Activated naive CD4-positive, alpha-beta T cell (primary cell): ENCODE data around the gene PMP22.

Source experiments
- DNase-seq, 4 experiments: peaks; one replicate each; lab custom pipeline; 2025; lab: John Stamatoyannopoulos, UW

PMP22 gene

DNA sequence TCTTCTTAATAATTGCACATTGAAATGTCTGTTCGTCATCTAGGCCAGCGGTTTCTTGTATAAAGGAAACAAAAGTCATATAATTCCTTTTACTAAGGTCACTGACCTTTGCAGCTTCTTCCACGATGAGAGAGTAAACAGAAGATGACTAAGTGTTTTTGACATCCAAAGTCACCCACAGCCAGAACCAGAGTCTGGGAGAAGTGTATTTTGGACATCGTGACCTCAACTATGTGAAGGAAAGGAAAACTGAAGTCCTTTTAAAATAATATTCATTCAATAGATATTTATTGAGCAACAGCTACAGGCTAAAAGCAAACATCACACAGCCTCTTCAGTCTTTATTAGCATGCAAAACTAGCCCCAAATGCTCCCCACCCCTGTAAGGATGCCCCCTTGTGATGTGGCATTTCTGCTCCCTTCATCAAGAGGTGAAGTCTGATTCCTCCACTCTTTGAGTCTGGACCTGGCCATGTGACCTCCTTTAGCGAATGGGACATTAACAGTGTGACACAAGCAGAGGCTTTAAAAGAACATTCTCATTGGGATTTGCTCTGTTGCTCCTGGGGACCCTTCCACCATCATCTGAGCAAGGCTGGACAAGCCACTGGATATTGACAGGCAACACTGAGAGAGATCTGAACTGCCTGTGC is 8.1 kb upstream of the PMP22 start:
- DNase-seq, result no peak

DNA sequence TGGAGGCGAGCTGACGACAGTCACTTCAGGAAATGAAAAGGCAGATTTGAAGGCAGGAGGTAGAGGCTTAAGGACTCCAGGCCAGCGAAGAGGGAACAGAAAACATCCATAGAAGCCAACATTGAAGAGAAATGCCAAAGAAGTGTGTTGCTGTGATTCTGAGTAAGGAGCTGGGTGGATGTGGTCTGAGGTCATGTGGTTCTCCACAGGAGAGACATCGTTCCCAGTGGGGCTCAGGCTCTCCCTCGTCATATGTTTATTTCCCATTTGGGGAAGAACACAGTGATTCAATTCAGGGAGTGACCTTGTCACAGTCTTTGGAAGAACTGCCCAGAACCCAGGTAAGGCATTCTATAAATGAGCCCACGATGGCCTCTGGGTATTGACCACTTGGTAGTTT is 6.6 kb upstream of the PMP22 start:
- DNase-seq, result no peak

DNA sequence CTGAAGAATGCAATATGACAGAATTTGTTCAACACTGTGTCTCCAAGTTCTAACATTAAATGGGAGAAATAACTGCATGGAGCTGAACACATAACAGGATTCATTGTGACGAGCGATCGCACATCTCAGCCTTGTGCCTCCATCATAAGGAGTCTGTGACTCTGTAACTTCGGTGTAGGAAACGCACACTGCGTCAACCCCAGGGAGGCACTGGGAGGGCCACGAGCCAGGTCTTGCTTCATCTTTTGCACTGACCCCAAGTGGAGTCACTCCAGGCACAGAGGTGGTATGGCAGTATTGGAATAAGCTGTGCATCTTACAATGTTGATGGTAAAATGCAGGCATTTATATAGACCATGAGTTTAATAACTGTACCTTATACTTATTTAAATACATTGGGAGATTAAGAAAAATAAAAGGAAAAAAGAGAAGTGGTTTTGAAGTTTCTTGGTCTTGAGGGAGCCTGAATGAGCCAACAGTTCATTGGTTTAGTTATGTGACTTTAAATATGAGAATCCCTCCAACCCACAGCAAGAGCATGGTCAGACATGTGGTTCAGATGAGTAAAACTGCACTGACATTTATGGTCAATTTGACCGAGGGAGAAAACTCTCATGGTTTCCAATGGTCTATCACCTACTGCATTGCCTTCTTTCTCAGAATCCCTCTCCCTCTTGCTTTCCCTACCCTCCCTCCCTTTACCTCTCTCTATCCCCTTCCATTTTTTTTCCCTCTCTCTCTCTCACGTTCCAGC is 5.7 kb upstream of the PMP22 start:
- no peak for DNase-seq

DNA sequence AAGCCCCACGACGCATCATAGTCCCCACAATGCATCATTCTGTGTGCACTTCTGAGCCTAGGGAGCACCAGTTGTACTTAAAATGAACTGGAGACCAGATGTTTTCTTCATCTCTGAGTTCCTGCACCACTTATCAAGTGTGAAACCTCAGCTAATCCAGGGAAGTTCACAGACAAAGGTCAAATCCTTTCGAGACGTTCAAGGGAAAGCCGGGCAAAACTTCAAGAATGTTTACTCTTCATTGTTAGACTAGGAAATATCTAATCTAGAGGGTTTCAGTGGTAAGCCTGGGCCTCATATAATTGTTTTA is 4.6 kb upstream of the PMP22 start:
- DNase-seq, result no peak

DNA sequence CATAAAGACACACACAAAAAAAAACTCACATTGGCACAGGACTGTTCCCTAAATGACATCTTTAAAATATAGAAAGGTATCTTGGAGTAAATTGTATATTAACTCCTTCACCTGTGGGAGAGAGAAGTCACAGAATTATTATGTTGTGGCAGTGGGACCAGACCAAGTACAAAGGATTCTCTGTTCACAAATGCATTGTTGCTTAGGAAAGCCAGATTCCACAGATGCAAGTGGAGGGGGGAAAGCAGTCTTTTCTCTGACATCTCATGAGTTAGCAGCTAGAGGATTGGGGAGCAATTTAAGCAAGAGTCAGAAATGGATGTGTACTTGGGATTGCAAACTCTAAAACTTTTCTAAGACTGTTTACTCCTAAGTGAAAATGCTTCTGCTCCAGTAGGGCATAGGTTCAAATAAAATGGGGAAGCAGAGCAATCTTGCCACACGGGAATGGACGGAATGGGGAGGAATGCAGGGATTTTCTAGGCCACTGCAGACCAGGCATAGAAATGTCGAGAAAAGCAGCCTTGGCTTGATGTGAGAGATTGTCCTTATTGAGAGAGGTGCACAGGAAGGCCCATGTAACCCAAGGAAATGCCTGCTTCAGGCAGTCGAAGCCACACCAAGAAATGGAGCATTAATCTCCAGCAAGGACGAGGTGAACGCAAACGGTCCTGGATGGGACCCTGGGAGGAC is 4.1 kb upstream of the PMP22 start:
- no peak for DNase-seq

DNA sequence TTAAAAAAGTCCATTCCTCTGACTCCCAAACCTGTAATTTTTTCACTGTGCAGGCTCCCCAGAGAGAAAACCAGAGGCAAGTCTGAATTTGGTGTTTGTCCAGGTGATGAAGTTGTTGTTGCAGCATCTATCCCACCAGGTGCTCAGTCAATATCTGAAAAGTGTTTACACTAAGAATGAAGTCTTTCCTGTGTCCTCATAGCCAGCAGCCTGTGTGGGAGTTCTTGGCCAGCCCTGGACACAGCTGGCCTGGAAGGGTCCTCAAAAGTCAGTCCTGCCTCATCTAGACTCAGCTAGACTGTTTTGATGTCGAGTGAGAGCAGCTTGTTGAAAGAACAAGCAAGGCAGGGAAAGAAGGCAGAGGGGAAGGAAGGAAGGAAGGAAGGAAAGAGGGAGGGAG is 3.3 kb upstream of the PMP22 start:
- DNase-seq, result no peak

DNA sequence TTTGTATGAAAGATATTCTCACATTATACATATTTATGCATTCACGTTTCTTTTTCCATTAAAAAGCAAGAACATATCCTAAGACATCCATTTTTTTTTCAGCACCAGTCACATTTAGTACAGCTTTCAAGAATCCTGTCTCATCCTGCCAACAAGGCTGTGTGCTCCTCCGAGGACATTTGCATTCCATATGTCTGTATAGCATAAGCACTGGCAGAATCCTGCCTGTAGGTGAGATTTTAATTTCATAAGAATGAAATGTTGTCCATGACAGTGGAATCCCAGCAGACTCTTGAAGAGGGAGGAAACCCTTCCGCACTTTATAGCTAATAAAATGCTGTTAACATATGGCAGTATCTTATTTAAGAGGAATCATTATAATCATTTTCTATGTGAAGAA is 2.9 kb upstream of the PMP22 start:
- DNase-seq, result no peak

DNA sequence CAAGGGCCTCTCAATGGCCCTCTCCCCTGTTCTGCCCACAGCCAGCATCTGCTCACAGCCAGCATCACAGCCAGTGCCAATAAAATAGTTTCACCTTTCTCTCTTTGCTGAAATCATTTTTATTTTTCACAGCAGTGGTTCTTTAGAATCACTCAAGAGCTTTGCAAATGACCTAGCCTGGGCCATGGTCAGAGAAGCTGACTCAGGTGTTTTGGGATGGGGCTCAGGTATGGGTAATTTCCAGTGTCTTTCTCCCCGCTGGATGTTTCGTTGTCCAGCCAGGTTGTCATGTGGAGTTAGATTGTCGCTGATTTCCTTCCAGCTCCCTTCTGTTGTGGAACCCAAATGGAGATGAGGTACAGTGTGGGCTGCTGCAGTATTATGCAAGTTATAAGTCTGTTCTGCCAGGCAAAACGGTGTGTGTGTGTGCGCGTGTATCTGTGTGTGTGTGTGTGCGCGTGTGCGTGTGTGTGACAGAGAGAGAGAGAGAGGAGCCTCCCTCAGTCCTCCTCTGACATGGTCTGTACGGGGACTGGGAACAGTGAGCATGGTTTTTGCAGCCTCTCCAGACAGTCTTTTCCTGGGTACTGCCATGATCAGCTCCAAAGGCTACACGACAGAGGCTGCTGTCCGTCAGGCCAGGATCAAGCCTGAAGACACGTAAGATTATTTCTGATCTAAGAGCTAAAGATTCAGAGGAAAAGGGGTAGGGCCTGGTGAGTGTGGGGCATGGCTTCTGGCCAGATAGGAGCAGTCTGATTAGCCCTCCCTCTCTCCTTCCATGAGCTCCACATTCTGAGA is 1.4 kb upstream of the PMP22 start:
- no peak for DNase-seq

DNA sequence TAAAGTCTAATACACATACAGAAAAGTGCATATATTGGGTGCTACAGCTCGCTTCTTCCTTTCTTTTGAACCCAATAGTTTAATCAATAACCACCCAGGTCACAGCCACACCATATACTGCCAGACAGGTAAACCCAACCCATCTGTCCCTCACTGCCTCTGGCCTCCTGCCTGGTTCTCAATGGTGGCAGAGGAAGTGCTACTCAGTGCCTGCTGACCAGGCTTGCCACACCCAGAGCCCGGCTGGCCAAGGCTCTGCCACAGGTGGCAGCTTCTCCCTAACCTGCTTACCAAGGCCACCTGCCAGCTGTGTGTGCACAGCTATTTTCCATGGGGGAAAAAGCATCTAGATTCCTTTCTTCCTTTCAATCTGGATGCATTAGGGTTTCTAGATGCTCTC is 584 bp downstream of the PMP22 start:
- DNase-seq, result no peak

DNA sequence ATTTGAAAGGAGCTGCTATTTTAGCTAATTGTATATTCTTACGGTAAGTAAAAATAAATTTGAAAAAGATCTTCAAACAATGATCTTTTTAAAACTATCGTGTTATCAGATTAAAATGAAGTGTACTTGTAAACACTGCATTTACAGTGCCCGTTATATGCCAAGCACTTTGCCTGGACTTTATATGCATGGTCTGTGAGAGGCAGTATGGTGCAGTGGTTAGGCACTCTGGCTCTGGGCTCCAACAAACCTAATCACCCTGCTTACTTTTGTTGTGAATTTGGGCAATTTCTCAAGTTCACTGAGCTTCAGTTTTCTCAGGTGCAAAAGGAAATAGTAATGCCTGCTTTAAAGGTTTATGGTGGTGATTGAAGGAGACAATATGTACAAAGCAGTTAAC is 1.4 kb downstream of the PMP22 start:
- DNase-seq, result no peak

DNA sequence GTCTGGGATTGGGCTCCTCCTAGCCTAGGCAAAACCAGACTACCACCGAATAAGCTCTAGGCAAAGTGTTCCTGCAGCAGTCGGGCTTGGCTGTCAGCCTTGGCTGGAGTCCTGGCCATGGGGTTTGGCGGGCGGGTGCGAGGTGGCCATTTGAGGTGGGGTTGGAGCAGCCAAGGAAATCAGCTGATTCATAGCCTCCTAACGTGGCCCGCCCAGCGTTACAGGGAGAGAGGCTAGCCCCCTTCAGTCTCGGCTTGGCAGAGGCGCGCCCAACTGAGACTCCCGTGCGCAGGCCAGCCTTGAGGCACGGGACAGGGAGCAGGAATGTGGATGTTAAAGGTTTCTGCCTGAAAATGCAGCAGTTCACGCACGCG is 1.9 kb downstream of the PMP22 start:
- DNase-seq, result no peak

DNA sequence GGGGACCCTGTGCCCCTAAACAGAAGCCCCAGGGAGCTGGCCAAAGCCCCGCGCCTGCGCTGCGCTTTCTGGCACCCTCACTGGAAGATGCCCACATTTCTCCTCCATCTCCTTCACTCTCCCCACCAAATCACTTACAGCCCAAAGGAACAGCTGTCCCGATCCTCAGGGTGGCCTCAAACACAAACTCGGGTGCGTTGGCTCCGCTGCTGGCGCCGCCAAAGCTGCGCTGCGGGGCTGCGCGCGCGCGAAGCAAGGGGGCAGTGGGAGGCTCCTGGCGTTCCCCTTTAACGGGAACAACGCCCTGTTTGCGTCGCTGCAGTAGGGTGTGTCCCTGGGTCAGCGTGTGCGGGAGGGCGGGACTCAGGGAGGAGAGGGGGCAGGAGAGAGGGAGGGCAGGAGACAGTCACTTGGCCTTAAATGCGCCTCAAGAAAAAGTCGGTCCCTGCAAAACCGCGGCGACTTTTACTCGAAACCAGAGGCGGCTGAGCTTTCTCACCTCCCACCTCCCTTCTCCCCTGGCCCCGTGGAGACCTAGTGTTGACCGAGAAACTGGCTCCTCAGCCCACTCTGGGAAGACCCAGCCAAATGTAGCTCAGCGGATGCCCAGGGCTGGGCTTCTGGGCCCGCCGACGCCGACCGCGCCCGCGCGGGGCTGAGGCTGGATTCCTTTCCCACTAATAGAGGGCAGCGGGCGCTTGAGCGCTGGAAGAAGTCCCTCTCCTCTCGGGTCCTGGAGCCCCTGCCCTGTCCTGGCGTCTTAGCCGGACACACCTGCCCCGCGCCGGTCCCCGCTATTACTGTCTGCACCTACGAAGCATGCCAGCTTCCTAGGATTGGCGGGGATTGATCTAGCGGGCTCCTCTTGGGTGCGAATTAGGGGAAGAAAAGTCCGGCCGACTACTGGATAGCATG is 2.6 kb downstream of the PMP22 start:
- DNase-seq, result no peak

DNA sequence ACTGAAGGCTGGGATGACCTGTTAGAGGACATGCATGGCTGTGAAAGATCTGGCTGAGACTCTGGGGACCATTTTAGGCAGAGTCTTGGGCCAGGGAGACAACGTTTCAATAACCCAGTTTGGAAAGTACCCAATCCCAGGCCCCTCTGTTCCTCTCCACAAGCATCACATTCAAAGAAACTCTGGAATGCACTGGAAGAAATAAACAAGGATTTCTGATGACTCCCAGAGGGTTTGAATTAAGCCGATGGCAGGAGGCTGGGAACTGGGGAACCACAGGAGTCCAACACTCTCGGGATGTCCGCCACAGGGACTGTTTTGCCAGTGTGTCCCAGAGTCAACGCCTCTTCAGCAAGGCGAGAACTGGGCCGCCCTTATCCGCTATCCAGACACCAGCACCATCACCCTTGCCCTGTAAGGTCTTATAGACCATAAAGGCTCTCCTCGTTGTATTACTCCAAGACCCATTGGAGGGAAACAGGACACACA is 3.3 kb downstream of the PMP22 start:
- no peak for DNase-seq

DNA sequence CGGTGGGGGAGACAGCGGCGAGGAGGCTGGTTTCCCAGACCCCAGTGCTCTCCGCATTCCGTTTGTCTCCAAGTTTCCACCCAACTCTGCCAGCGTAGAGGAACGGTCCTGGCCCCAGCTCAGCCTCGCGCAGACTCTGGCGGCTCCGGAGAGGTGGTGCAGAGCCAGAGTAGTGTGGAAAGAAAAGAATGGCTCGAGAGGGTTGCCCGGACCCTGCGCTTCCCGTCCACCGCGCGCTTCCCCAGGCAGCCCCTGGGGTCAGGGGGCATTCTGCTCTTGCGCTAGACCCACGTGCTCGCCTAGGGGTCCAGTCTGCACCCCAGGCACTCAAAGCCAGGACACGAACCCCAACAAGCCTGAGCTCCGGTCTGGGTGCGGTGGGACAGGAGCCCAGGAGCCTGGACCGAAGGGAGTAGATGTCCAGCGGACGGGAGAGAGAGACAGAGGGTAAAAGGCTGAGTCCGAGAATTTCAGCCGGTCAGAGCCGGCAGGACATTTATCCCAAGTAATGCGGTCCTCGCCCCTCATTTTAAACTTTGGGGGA is 3.8 kb downstream of the PMP22 start:
- no peak for DNase-seq

DNA sequence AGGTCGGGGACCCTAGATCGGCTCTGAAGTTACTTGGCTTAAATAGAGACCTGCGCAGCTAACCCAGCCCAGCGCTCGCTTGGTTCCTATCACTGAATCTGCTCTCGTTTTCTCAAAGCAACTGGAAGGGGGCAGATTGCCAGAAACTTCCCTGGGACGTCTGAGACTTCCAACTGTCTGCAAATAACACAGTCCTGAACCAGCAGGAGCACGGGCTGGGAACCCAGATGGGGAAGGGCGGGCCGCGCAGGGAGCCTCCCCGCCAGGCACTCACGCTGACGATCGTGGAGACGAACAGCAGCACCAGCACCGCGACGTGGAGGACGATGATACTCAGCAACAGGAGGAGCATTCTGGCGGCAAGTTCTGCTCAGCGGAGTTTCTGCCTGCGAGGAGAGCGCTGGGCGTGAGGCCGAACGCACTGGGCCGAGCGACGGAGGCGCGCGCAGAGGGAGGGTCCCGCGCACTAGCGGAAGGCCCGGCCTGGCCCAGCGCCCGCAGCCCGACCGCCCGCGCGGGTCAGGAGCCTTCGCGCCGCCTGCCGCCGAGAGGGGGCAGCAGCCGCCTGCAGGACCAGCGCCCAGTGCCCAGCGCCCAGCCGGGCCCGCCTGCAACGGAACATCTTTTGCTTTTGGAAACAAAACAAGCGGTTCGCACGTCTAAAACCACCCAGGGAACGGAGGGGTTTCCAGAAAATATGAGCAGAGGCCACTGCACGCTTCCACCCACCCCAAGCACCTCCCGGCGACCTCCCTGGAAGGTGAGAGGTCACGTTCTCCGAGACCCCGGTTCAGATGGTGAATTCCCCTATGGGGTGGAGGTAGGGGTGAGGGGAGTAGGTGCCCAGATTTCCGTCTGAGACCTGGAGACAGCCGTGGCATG is 4.5 kb downstream of the PMP22 start:
- DNase-seq, result peak in 1 of 4 experiments; percentile 7

DNA sequence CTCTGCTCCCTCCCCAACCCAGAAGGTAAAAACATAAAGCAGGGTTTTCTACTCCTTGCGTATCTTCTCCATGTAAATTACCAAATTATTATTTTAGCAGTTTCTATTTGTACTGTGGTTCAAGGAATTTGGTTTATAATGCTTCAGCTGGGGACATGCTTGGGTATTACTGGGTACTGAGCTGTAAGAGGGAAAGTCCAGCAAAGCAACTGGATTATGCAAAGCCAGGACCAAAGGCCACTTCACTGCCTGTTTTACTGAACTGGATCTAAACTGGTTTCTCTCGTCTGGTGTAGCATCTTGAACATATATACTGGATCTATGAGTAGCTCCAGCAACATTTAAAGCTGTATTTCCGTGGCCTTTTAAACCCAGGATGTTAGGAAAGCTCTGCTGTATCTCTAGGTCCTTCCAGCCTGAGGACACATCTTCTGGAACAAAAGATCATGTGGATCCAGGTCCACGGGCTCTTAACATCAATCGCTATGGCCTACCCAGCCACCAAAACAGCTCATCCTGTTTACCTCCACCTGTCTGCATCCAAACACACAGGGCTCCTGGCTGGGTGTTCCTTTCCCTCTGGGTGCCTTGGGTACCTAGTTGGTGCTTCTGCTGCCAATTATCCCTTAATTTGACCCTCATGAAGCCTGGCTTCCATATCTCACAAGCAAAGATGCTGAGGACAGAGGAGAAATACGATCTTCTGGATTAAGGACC is 7.2 kb downstream of the PMP22 start:
- no peak for DNase-seq

DNA sequence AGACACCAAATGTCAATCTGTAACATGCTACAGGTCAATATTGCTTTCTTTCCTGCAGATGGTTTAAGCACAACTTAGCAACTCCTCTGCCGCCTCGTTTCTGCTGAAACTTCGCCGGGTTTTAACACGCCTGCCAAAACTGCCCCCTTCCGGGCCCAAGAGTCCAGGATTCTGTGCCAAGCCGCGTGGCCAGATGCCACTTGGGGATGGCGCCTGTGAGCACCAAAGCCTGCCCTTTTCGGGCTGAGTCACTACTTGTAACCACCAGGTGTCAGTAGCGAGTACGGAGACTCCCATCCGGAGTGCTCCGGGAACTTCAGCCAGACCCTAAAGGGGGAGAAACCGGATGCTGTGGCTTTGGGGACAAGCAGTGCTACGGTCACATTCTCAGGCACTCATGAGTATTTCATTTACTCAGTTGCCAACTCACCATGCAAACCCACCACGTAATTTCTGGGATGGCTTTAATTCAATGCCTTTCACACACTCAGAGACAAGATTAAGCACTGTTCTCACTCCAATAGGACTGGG is 7.8 kb downstream of the PMP22 start:
- peak in 3 of 4 experiments; percentile 5 to 29 (median 8) for DNase-seq

DNA sequence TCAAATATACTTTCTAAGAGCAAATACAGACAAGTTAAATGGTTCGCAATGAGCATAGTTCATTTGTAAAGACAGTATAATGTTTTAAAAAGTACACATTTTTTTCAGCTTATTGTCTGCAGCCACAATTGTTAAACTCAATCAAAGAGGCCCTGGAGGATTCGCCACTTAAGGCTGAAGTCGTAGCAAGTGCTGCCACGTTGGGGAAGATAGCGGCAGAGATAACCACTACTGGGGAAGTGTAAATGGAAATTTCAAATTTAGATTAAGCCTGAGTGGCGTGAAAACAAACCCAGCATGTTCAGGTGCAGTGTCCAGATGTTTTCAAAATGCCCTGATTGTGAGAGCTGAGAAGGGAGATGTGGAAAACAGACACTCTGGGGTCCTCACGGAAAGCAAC is 8.4 kb downstream of the PMP22 start:
- DNase-seq, result no peak
